Natural killer cell (primary cell): ENCODE data around the gene BZW2. TPM values are rescaled to one million over a fixed set of nuclear protein-coding genes. Genes with fewer than 3 reads are reported as not detected.

ENCODE experiments used
- ATAC-seq, 3 donors: fragments of 150-1000 bp in 2 of 3; fragments of 200-7000 bp in 1 of 3; cut with Tn5 transposase; 1 replicate in 1 of 3; 2 replicates in 2 of 3; pipeline ENCODE4 v1.10.0; 2021; ENCODE audit warnings: mild to moderate bottlenecking in 2 of 3, moderate library complexity in 2 of 3
- DNase-seq, 2 donors: peaks; one replicate each; pipeline versions ENCODE4 v3.0.0 to v3.0.0-alpha.2; 2013 to 2021; ENCODE audit warnings: mixed read lengths in 1 of 2
- H3K27ac ChIP-seq: one replicate; pipeline ENCODE4 v1.5.1; 2013; ENCODE audit warnings: mild to moderate bottlenecking, low read length
- H3K27me3 ChIP-seq: one replicate; pipeline ENCODE4 v1.6.1; 2013; ENCODE audit warnings: low read length; ENCODE audit not compliant: control insufficient read depth, insufficient read depth
- H3K36me3 ChIP-seq: one replicate; pipeline ENCODE4 v1.6.1; 2013; ENCODE audit warnings: low read length; ENCODE audit not compliant: control insufficient read depth, insufficient read depth
- H3K4me1 ChIP-seq: one replicate; pipeline ENCODE4 v1.6.1; 2013; ENCODE audit warnings: low read length; ENCODE audit not compliant: control insufficient read depth, insufficient read depth
- H3K4me3 ChIP-seq: one replicate; pipeline ENCODE4 v1.5.1; 2013; ENCODE audit warnings: low read length
- H3K9me3 ChIP-seq: one replicate; pipeline ENCODE4 v1.6.1; 2013; ENCODE audit warnings: low read length; ENCODE audit not compliant: control insufficient read depth, insufficient read depth
- H3K27ac Mint-ChIP-seq, 2 donors: one replicate each; pipeline ENCODE4 v1.8.0; 2022; ENCODE audit warnings: mild to moderate bottlenecking in 2 of 2, mixed read lengths in 2 of 2, moderate library complexity in 1 of 2
- H3K27me3 Mint-ChIP-seq, 2 donors: one replicate each; pipeline ENCODE4 v1.8.0; 2022; ENCODE audit warnings: low read depth in 2 of 2, mixed read lengths in 2 of 2
- H3K36me3 Mint-ChIP-seq: one replicate; pipeline ENCODE4 v1.8.0; 2022; ENCODE audit warnings: mixed read lengths
- H3K4me1 Mint-ChIP-seq, 2 donors: one replicate each; pipeline ENCODE4 v1.8.0; 2022; ENCODE audit warnings: mixed read lengths in 2 of 2
- H3K4me3 Mint-ChIP-seq: one replicate; pipeline ENCODE4 v1.8.0; 2022; ENCODE audit warnings: mild to moderate bottlenecking, moderate library complexity, mixed read lengths
- H3K9me3 Mint-ChIP-seq, 2 donors: one replicate each; pipeline ENCODE4 v1.8.0; 2022; ENCODE audit warnings: mixed read lengths in 2 of 2
- WGBS: methylation state at CpG from one replicate; pipeline ENCODE4 v1.1.7; 2013; ENCODE audit warnings: missing lambda C conversion rate; ENCODE audit not compliant: insufficient coverage; 5-methylcytosine and 5-hydroxymethylcytosine counted together
- intact Hi-C: fragments of 100-400 bp; cut with micrococcal nuclease; formaldehyde crosslinking; loops from one replicate; pipeline ENCODE4 v1.14.2; 2022
- total RNA-seq, 4 donors: library from RNA; stranded (reverse); fragments of 120-200 nt in 1 of 4; gene quantifications; one replicate each; pipeline versions ENCODE4 v1.2.3 to v1.2.4, GENCODE V29; 2013 to 2022
- TF ChIP-seq, protein P1 (sequence below): fragments of 200-600 bp; IDR thresholded peaks from one replicate; pipeline ENCODE4 v1.8.0; 2022; ENCODE audit warnings: antibody characterized with exemption

The BZW2 gene
- total RNA-seq, 3 donors from 2014 or later (not counting 1 experiment from before 2014, with no cell fraction given), result 15.3 to 21.0 (median 19.9) TPM

- Mint-ChIP-seq H3K27ac (no peak overlapping the region), H3K9me3 (no peaks in the 10 kb centered on the region), H3K36me3 (no peaks in the 10 kb centered on the region), H3K4me3 (no peak overlapping the region), H3K27me3 (peaks cover 3 to 8% of the 10 kb centered on the region in 2 donors), H3K4me1 (no peaks in the 10 kb centered on the region)
- ATAC-seq (no peak), DNase-seq (no peak)
- intact Hi-C loops, result no loop called here
- Histone ChIP-seq H3K4me3 (no peak overlapping the region), H3K27me3 (no peaks in the 10 kb centered on the region), H3K4me1 (no peaks in the 10 kb centered on the region), H3K9me3 (no peaks in the 10 kb centered on the region), H3K27ac (no peak overlapping the region), H3K36me3 (no peaks in the 10 kb centered on the region)
- TF ChIP-seq, protein P1, sequence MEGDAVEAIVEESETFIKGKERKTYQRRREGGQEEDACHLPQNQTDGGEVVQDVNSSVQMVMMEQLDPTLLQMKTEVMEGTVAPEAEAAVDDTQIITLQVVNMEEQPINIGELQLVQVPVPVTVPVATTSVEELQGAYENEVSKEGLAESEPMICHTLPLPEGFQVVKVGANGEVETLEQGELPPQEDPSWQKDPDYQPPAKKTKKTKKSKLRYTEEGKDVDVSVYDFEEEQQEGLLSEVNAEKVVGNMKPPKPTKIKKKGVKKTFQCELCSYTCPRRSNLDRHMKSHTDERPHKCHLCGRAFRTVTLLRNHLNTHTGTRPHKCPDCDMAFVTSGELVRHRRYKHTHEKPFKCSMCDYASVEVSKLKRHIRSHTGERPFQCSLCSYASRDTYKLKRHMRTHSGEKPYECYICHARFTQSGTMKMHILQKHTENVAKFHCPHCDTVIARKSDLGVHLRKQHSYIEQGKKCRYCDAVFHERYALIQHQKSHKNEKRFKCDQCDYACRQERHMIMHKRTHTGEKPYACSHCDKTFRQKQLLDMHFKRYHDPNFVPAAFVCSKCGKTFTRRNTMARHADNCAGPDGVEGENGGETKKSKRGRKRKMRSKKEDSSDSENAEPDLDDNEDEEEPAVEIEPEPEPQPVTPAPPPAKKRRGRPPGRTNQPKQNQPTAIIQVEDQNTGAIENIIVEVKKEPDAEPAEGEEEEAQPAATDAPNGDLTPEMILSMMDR, result no peak
- WGBS, result 75% methylated on average over 6 of the region's 6 CpGs
These were observed 98.7 kb downstream of the BZW2 start for GRCh38 chr7:16744518-16745250.

GRCh38 chr7:16745645-16746044 lies 99.7 kb downstream of the BZW2 start:
- Mint-ChIP-seq H3K4me1 (no peaks in the 10 kb centered on the region), H3K27ac (no peak overlapping the region), H3K4me3 (no peak overlapping the region), H3K36me3 (no peaks in the 10 kb centered on the region), H3K27me3 (peaks cover under 1 to 3% of the 10 kb centered on the region in 2 donors), H3K9me3 (no peaks in the 10 kb centered on the region)
- no peak overlapping the region for H3K27ac ChIP-seq
- DNase-seq (no peak), ATAC-seq (no peak)
- H3K36me3 ChIP-seq, result no peaks in the 10 kb centered on the region
- no peaks in the 10 kb centered on the region for H3K27me3 ChIP-seq
- TF ChIP-seq, protein P1, result no peak
- H3K4me3 ChIP-seq, result no peak overlapping the region
- H3K9me3 ChIP-seq, result no peaks in the 10 kb centered on the region
- intact Hi-C loops, result no loop called here
- WGBS, result 44% methylated on average over 1 of the region's 2 CpGs
- no peaks in the 10 kb centered on the region for H3K4me1 ChIP-seq

GRCh38 chr7:16747102-16747501 lies 101.1 kb downstream of the BZW2 start:
- no peaks in the 10 kb centered on the region for H3K36me3 ChIP-seq
- no peaks in the 10 kb centered on the region for H3K9me3 ChIP-seq
- no peaks in the 10 kb centered on the region for H3K27me3 ChIP-seq
- TF ChIP-seq, protein P1, result no peak
- no peak overlapping the region for H3K4me3 Mint-ChIP-seq
- H3K36me3 Mint-ChIP-seq, result no peaks in the 10 kb centered on the region
- ATAC-seq (no peak), DNase-seq (no peak)
- no peak overlapping the region for H3K27ac Mint-ChIP-seq
- no peaks in the 10 kb centered on the region for H3K9me3 Mint-ChIP-seq
- H3K27me3 Mint-ChIP-seq, result peaks cover 0 to 3% of the 10 kb centered on the region in 2 donors
- intact Hi-C loops, result no loop called here
- no peaks in the 10 kb centered on the region for H3K4me1 Mint-ChIP-seq
- no peak overlapping the region for H3K4me3 ChIP-seq
- 96% methylated on average over 1 of the region's 1 CpG for WGBS
- no peaks in the 10 kb centered on the region for H3K4me1 ChIP-seq
- H3K27ac ChIP-seq, result no peak overlapping the region
